Measurements from ENCODE around the gene CST7. TPM values are rescaled to one million over a fixed set of nuclear protein-coding genes. Genes with fewer than 3 reads are reported as not detected.

The CST7 gene
- total RNA-seq, 1 experiment from 2014 or later, result not detected

GRCh38 chr20:24993337-24994185 lies 44.5 kb downstream of the CST7 start:
- intact Hi-C loops (cut with micrococcal nuclease), result loop anchor here (1.0 to 10.0 kb wide), 7 partner anchors 61 to 301 kb away; partner anchors contain the start of gene ENTPD6
- Histone ChIP-seq H2AFZ (ENCODE audit: low read length) (peak overlapping the region; percentile 78), H3K9ac (ENCODE audit: low read length) (peak overlapping the region; percentile 79), H3K27ac (ENCODE audit: low read length) (peak overlapping the region; percentile 55), H3K79me2 (ENCODE audit: low read length) (peaks cover 39% of the 10 kb centered on the region), H3K9me2 (replicated peaks; ENCODE audit: low read length) (no peaks in the 10 kb centered on the region), H3K4me3 (ENCODE audit: low read length) (peak overlapping the region; percentile 88), H3F3A (ENCODE audit: low read length, unreplicated experiment) (no peaks in the 10 kb centered on the region), H4K20me1 (ENCODE audit: low read length) (no peaks in the 10 kb centered on the region), H3K36me3 (ENCODE audit: low read depth, low read length) (no peaks in the 10 kb centered on the region), H3K4me1 (ENCODE audit: insufficient read depth, low read length) (peaks cover 50% of the 10 kb centered on the region), H3K4me2 (ENCODE audit: low read length) (peak overlapping the region; percentile 87), H3K27me3 (ENCODE audit: low read length) (no peaks in the 10 kb centered on the region), H3K9me3 (ENCODE audit: low read length) (no peaks in the 10 kb centered on the region)
- BruUV-seq (replicated peaks), result no TSS peak
- peak; percentile 4; the same call in 1 of the 2 replicates for ATAC-seq
- POLR2A ChIA-PET (ENCODE audit: unreplicated experiment), result interaction anchor here (0.6 kb wide), 1 partner anchor 41 kb away, joined by 3 read pairs; no protein-coding TSS in a partner anchor
- CTCF ChIA-PET, result interaction anchor here (0.6 to 1.5 kb wide), 8 partner anchors 63 to 397 kb away, joined by 3 to 13 read pairs (median 4); partner anchors contain the start of genes ABHD12 and PYGB
- DNase-seq, result peak; percentile 86
- TF ChIP-seq EZH2 (IDR thresholded peaks at IDR 0.05; ENCODE audit: low read length, unreplicated experiment) (no peak), CTCF (conservative IDR thresholded peaks at IDR 0.05; ENCODE audit: low read depth, low read length) (peak; percentile 76)

GRCh38 chr20:24994186-24994465 lies 45.1 kb downstream of the CST7 start:
- no peak overlapping the region for H3K27ac ChIP-seq (ENCODE audit: low read length)
- no peak for DNase-seq
- H3K9ac ChIP-seq (ENCODE audit: low read length), result no peak overlapping the region
- POLR2A ChIA-PET (ENCODE audit: unreplicated experiment), result interaction anchor here (0.6 kb wide), 1 partner anchor 41 kb away, joined by 3 read pairs; no protein-coding TSS in a partner anchor
- no peaks in the 10 kb centered on the region for H3K9me3 ChIP-seq (ENCODE audit: low read length)
- H3K4me3 ChIP-seq (ENCODE audit: low read length), result no peak overlapping the region; the same call in 1 of the 2 replicates
- intact Hi-C loops (cut with micrococcal nuclease), result loop anchor here (5.0 to 10.0 kb wide), 4 partner anchors 62 to 301 kb away; partner anchors contain the start of gene ENTPD6
- ATAC-seq, result no peak
- H3K9me2 ChIP-seq (replicated peaks; ENCODE audit: low read length), result no peaks in the 10 kb centered on the region
- no peaks in the 10 kb centered on the region for H3K27me3 ChIP-seq (ENCODE audit: low read length)
- H4K20me1 ChIP-seq (ENCODE audit: low read length), result no peaks in the 10 kb centered on the region
- peak overlapping the region; percentile 87; the same call in 1 of the 2 replicates for H3K4me2 ChIP-seq (ENCODE audit: low read length)
- no peaks in the 10 kb centered on the region for H3F3A ChIP-seq (ENCODE audit: low read length, unreplicated experiment)
- no peaks in the 10 kb centered on the region for H3K36me3 ChIP-seq (ENCODE audit: low read depth, low read length)
- H2AFZ ChIP-seq (ENCODE audit: low read length), result no peak overlapping the region
- peaks cover 50% of the 10 kb centered on the region for H3K4me1 ChIP-seq (ENCODE audit: insufficient read depth, low read length)
- CTCF ChIA-PET, result interaction anchor here (0.6 to 1.5 kb wide), 6 partner anchors 63 to 333 kb away, joined by 3 to 13 read pairs (median 6); partner anchors contain the start of gene PYGB
- BruUV-seq (replicated peaks), result no TSS peak
- no peak for TF ChIP-seq EZH2 (IDR thresholded peaks at IDR 0.05; ENCODE audit: low read length, unreplicated experiment)
- TF ChIP-seq EZH2phosphoT487 (IDR thresholded peaks at IDR 0.05; ENCODE audit: borderline replicate concordance, low read length), result no peak
- no peak for TF ChIP-seq CTCF (conservative IDR thresholded peaks at IDR 0.05; ENCODE audit: low read depth, low read length)
- peaks cover 33% of the 10 kb centered on the region for H3K79me2 ChIP-seq (ENCODE audit: low read length)
